GM12878 (cell line): ENCODE measurements around the gene PRPS1. TPM values are rescaled to one million over a fixed set of nuclear protein-coding genes. Genes with fewer than 3 reads are reported as not detected.

ENCODE experiments used
- ASH2L ChIP-seq: fragments of 300-600, 200-600 bp; sonication (generic); IDR thresholded peaks from 2 replicates; pipeline ENCODE4 v1.6.1; 2017; ENCODE audit warnings: low read depth, mild to moderate bottlenecking, borderline replicate concordance
- ATF3 ChIP-seq: IDR thresholded peaks from 2 replicates; pipeline ENCODE4 v1.6.1; 2011; ENCODE audit warnings: low read depth, mild to moderate bottlenecking, low read length, moderate library complexity, borderline replicate concordance; ENCODE audit errors: extremely low read depth
- CEBPZ ChIP-seq: fragments of 150-350 bp; IDR thresholded peaks from 2 replicates; pipeline ENCODE4 v1.6.1; 2016; ENCODE audit warnings: low read depth, low read length
- E2F8 ChIP-seq: fragments of 450-650 bp; IDR thresholded peaks from 2 replicates; pipeline ENCODE4 v1.6.1; 2018; ENCODE audit warnings: mild to moderate bottlenecking, low read depth, moderate library complexity; ENCODE audit not compliant: partially characterized antibody
- EP300 ChIP-seq, 2 experiments: fragments of 150-350 bp in 1 of 2; IDR thresholded peaks; 2 replicates each; pipeline ENCODE4 v1.6.1; 2011 to 2012; ENCODE audit warnings: low read depth in 2 of 2, low read length in 2 of 2, borderline replicate concordance in 1 of 2, improper control_type of control experiment in 1 of 2, inconsistent platforms in 1 of 2; ENCODE audit not compliant: control insufficient read depth in 1 of 2
- HSF1 ChIP-seq: fragments of 150-350 bp; IDR thresholded peaks from 2 replicates; pipeline ENCODE4 v1.6.1; 2014; ENCODE audit warnings: mild to moderate bottlenecking, low read depth, low read length
- IKZF1 ChIP-seq: fragments of 450-650 bp; conservative IDR thresholded peaks from 2 replicates; pipeline ENCODE4 v1.6.1; 2017; ENCODE audit warnings: antibody characterized with exemption, mild to moderate bottlenecking
- IRF4 ChIP-seq: IDR thresholded peaks from 2 replicates; pipeline ENCODE4 v1.6.1; 2011; ENCODE audit warnings: low read depth, low read length
- MTA2 ChIP-seq: fragments of 450-650 bp; IDR thresholded peaks from 2 replicates; pipeline ENCODE4 v1.6.1; 2016; ENCODE audit warnings: low read depth, mild to moderate bottlenecking, moderate library complexity
- PKNOX1 ChIP-seq: fragments of 450-650 bp; IDR thresholded peaks from 2 replicates; pipeline ENCODE4 v1.6.1; 2016; ENCODE audit warnings: mild to moderate bottlenecking
- POLR2A ChIP-seq: IDR thresholded peaks from 2 replicates; pipeline ENCODE4 v1.6.1; 2011; ENCODE audit warnings: low read depth, mild to moderate bottlenecking, low read length
- REST ChIP-seq: IDR thresholded peaks from 2 replicates; pipeline ENCODE4 v1.6.1; 2012; ENCODE audit warnings: mild to moderate bottlenecking, low read depth, low read length
- SP1 ChIP-seq: IDR thresholded peaks from one replicate; pipeline ENCODE4 v1.6.1; 2011; ENCODE audit warnings: low read depth, low read length
- SREBF1 ChIP-seq: IDR thresholded peaks from 2 replicates; pipeline ENCODE4 v1.6.1; 2012; ENCODE audit warnings: mild to moderate bottlenecking, low read length
- YBX1 ChIP-seq: fragments of 450-650 bp; IDR thresholded peaks from 2 replicates; pipeline ENCODE4 v1.6.1; 2016; ENCODE audit warnings: antibody characterized with exemption
- ZNF207 ChIP-seq: fragments of 450-650 bp; IDR thresholded peaks from 2 replicates; pipeline ENCODE4 v1.6.1; 2014; ENCODE audit warnings: antibody characterized with exemption, mild to moderate bottlenecking, borderline replicate concordance
- polyA plus RNA-seq, 11 experiments: library from polyadenylated mRNA; depleted of rRNA in 4 of 11; unstranded in 6 of 11; stranded (reverse) in 5 of 11; fragments of >200 nt; fragmentation: Nextera tagmentation in 4 of 11; fragmentation: Illumina TruSeq in 1 of 11; extraction: Ambion mirVana in 4 of 11; extraction: Trizol in 1 of 11; gene quantifications; 1 replicate in 1 of 11; 2 replicates in 10 of 11; pipeline versions ENCODE4 v1.2.1 to v1.2.3, GENCODE V29; 2011 to 2016; ENCODE audit warnings: inconsistent platforms in 2 of 11, missing spikeins in 2 of 11, low read depth in 1 of 11
- total RNA-seq, 4 experiments: library from RNA; depleted of rRNA in 3 of 4; stranded (reverse); fragments of >200 nt in 3 of 4; fragmentation: Illumina TruSeq in 1 of 4; extraction: Trizol in 1 of 4; gene quantifications; 2 replicates each; pipeline versions ENCODE4 v1.2.1 to v1.2.3, GENCODE V29; 2013 to 2021

PRPS1 gene
- total and polyA plus RNA-seq, 10 of the 15 experiments (the other 5 are each of a cell fraction or from before 2014, with no cell fraction given) = 26.5 to 86.5 (median 61.1) TPM

- TF ChIP-seq PKNOX1 (no peak), E2F8 (peak; percentile 71), IRF4 (no peak), YBX1 (no peak), HSF1 (no peak), IKZF1 (0 out of 2 replicates have a peak, but pooled peaks have one; percentile 12), ATF3 (no peak), EP300 (IDR thresholded peaks at IDR 0.05; ENCODE audit: borderline replicate concordance in 1 of 2, control insufficient read depth in 1 of 2, low read depth in 2 of 2, low read length in 2 of 2) (no peak), CEBPZ (no peak), ASH2L (no peak), REST (no peak), POLR2A (peak; percentile 83), SP1 (peak; percentile 45), SREBF1 (no peak), ZNF207 (no peak), MTA2 (no peak)
Observed at GRCh38 chrX:107627838-107628661, at the start of gene PRPS1 (continued).
